ENCODE measurements around the gene STK4.

The STK4 gene

GRCh38 chr20:45056473-45057173, 90.3 kb downstream of the STK4 start:
- no peak for TF ChIP-seq TAF1 (IDR thresholded peaks at IDR 0.05; ENCODE audit: borderline replicate concordance, insufficient read depth, low read length)
- TF ChIP-seq POLR2AphosphoS5 (IDR thresholded peaks at IDR 0.05; ENCODE audit: low read depth, low read length): no peak
- TF ChIP-seq SIN3A (IDR thresholded peaks at IDR 0.05; ENCODE audit: borderline replicate concordance, insufficient read depth, low read length): no peak
- TF ChIP-seq FOXP2 (optimal IDR thresholded peaks at IDR 0.05; ENCODE audit: borderline replicate concordance, extremely low read depth, extremely low read length, insufficient read depth): no peak
- no peak for TF ChIP-seq REST (IDR thresholded peaks at IDR 0.05; ENCODE audit: insufficient read depth in 1 of 2, low read depth in 2 of 2, low read length in 2 of 2)

GRCh38 chr20:45058168-45058850, 92.0 kb downstream of the STK4 start:
- TF ChIP-seq SIN3A (IDR thresholded peaks at IDR 0.05; ENCODE audit: borderline replicate concordance, insufficient read depth, low read length): no peak
- no peak for TF ChIP-seq FOXP2 (optimal IDR thresholded peaks at IDR 0.05; ENCODE audit: borderline replicate concordance, extremely low read depth, extremely low read length, insufficient read depth)
- TF ChIP-seq TAF1 (IDR thresholded peaks at IDR 0.05; ENCODE audit: borderline replicate concordance, insufficient read depth, low read length): no peak
- TF ChIP-seq REST (IDR thresholded peaks at IDR 0.05; ENCODE audit: insufficient read depth in 1 of 2, low read depth in 2 of 2, low read length in 2 of 2): no peak
- no peak for TF ChIP-seq POLR2AphosphoS5 (IDR thresholded peaks at IDR 0.05; ENCODE audit: low read depth, low read length)

- TF ChIP-seq REST (IDR thresholded peaks at IDR 0.05; ENCODE audit: insufficient read depth in 1 of 2, low read depth in 2 of 2, low read length in 2 of 2): no peak
- no peak for TF ChIP-seq SIN3A (IDR thresholded peaks at IDR 0.05; ENCODE audit: borderline replicate concordance, insufficient read depth, low read length)
- no peak for TF ChIP-seq POLR2AphosphoS5 (IDR thresholded peaks at IDR 0.05; ENCODE audit: low read depth, low read length)
- TF ChIP-seq TAF1 (IDR thresholded peaks at IDR 0.05; ENCODE audit: borderline replicate concordance, insufficient read depth, low read length): no peak
- TF ChIP-seq FOXP2 (optimal IDR thresholded peaks at IDR 0.05; ENCODE audit: borderline replicate concordance, extremely low read depth, extremely low read length, insufficient read depth): no peak
These were observed 92.9 kb downstream of the STK4 start for GRCh38 chr20:45059022-45059728.

- TF ChIP-seq FOXP2 (optimal IDR thresholded peaks at IDR 0.05; ENCODE audit: borderline replicate concordance, extremely low read depth, extremely low read length, insufficient read depth) (no peak), POLR2AphosphoS5 (IDR thresholded peaks at IDR 0.05; ENCODE audit: low read depth, low read length) (no peak), REST (IDR thresholded peaks at IDR 0.05; ENCODE audit: insufficient read depth in 1 of 2, low read depth in 2 of 2, low read length in 2 of 2) (no peak), SIN3A (IDR thresholded peaks at IDR 0.05; ENCODE audit: borderline replicate concordance, insufficient read depth, low read length) (no peak), TAF1 (IDR thresholded peaks at IDR 0.05; ENCODE audit: borderline replicate concordance, insufficient read depth, low read length) (no peak)
These were observed 94.0 kb downstream of the STK4 start for GRCh38 chr20:45060294-45060693.
